Activated CD8-positive, alpha-beta memory T cell treated with anti-CD3 and anti-CD28 coated beads for 36 hours (primary cell): ENCODE data around the gene SLC15A1. TPM values are rescaled to one million over a fixed set of nuclear protein-coding genes. Genes with fewer than 3 reads are reported as not detected.

ENCODE experiments used
- CTCF ChIA-PET: fragments of 350-600 bp; sonication (Branson Sonifier 250); formaldehyde crosslinking; loops from one replicate; lab custom pipeline; 2021; ENCODE audit warnings: antibody characterized with exemption; lab: Charles Lee
- POLR2A ChIA-PET: fragments of 350-600 bp; sonication (Branson Sonifier 250); formaldehyde crosslinking; loops from one replicate; lab custom pipeline; 2021; ENCODE audit warnings: antibody characterized with exemption; lab: Charles Lee
- total RNA-seq, 2 experiments: library from RNA; stranded (reverse); gene quantifications; one replicate each; pipeline ENCODE4 v1.2.3, GENCODE V29; 2021

The SLC15A1 gene
- total RNA-seq, 2 experiments from 2014 or later: not detected

DNA sequence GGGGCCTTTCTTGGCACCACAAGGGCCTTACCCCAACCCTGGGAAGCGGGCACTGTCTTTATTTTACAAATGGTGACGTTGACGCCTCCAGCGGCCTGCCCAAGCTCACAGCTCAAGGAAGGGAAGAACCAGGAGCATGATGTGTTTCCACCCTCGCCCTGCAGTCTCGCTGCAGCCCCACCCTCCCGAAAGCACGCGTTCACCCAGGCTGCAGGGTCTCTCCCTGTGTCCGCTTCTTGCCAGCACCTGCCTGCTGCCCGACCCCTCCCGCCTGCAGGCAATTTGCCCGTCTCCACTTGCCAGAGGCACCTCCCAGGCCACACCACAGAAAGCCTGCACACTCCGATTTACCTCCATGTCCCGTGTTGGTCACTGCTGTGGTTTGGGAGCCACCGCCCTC lies 76.6 kb downstream of the SLC15A1 start:
- ChIA-PET POLR2A (no interaction called here), CTCF (no interaction called here)

DNA sequence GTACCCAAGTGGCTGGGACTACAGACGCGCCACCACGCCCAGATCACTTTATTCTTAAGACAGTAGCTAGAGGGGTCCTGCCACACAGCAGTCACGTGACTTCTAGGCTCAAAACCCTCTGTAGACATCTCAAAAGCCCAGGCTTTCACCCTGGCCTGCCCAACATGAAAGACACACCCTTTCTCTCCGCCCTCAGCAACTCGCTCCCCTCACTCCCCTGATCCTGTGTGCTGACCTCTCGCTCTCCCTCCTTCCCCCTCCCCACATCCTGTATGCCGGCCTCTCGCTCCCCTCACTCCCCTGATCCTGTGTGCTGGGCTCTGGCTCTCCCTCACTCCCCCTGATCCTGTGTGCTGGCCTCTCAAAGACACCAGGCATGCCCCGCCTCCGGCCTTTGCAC lies 77.4 kb downstream of the SLC15A1 start:
- CTCF ChIA-PET: no interaction called here

DNA sequence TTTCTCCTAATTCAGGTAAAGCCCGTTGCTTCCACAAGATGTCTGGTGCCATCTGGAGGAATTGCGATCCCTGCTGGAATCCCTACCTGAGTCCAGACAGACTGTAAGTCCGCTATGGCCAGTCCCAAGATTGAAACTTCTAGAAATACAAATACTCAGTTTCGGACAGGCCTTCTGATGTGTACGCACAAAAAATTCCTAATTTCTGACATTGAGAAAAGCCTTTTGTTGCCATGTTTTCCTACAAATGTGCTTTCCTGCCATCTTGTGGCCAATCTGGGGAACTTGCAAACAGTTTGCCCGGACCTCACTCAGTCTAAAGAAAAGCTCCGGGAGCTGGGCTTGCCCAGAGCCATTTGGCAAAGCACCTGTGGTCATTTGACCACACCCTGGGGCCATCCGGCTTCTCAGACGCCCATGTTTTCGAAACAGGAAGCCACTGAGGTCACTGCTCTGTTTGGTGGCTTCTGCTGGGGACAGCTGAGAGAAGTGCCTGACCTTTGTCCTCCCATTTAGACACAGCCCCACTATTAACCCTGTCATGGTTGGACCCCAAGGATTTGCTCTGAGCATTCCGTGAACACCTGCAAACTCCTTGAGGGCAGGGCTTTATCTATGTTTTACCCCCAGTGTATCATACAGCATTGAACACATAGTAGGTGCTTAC lies 79.4 kb downstream of the SLC15A1 start:
- POLR2A ChIA-PET: no interaction called here
- CTCF ChIA-PET: interaction anchor here (0.7 to 1.4 kb wide), 7 partner anchors 13 to 647 kb away, joined by 3 to 9 read pairs (median 3); no protein-coding TSS in a partner anchor

More for the DNA sequence above, 77.4 kb downstream of the SLC15A1 start:
- POLR2A ChIA-PET: no interaction called here

DNA sequence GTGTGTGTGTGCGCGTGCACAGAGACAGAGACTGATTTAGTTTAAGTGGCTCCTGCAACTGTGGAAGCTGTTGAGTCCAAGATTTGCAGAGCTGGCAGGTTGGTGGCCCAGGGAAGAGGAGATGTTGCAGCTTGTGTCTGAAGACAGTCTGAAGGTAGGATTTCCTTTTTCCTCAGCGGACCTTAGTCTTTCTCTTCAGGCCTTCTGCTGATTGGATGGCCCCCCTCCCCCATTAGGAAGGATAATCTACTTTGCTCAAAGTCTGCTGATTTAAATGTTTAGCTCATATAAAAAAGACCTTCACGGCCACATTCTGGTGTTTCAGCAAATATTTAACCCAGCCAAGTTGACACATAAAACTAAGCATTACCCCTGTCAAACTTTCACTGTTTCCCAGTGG lies 84.3 kb downstream of the SLC15A1 start:
- ChIA-PET CTCF (interaction anchor here (1.1 kb wide), 1 partner anchor 223 kb away, joined by 4 read pairs; no protein-coding TSS in a partner anchor), POLR2A (interaction anchor here (0.6 kb wide), 1 partner anchor 149 kb away, joined by 3 read pairs; no protein-coding TSS in a partner anchor)

GRCh38 chr13:98665638-98665995 lies 86.9 kb downstream of the SLC15A1 start:
- ChIA-PET CTCF (interaction anchor here (0.7 to 2.1 kb wide), 2 partner anchors 198 to 220 kb away, joined by 4 to 10 read pairs; no protein-coding TSS in a partner anchor), POLR2A (no interaction called here)

DNA sequence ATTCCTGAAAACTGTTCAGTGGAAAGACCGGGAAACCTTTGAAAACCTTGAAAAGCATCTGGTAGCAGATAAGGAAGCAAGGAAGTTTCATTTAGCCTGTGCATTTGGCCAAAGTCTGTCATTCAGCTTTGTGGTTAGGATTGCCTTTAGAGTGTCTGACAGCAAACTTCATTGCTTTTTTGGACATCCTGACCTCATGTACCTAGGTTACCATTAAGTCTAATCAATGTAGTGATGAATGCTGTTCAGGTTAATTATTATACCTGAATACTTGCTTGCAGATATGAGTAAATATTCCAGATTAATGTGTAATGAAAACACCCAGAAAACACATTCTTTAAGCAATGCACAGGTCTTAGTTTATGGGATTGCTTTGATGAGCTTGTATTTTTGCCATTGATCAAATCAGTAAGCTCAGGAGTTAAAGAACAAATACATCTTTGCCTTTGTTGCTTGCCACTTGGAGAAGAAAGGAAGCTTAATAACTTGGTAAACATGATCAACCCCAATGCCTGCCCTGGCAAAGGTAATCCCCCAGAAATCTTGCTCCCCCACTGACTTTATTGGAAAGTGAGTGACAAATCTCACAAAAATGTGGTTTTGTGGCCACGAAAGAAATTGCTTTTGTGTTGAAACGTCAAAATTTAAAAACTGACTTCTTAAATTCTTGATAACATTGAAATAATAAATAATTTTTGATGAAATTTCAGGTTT lies 87.4 kb downstream of the SLC15A1 start:
- CTCF ChIA-PET: interaction anchor here (0.7 to 2.1 kb wide), 3 partner anchors 12 to 219 kb away, joined by 3 to 10 read pairs (median 4); no protein-coding TSS in a partner anchor
- POLR2A ChIA-PET: no interaction called here

- POLR2A ChIA-PET: no interaction called here
- CTCF ChIA-PET: interaction anchor here (1.0 kb wide), 1 partner anchor 12 kb away, joined by 3 read pairs; no protein-coding TSS in a partner anchor
Observed at GRCh38 chr13:98664510-98664909, 88.0 kb downstream of the SLC15A1 start.

DNA sequence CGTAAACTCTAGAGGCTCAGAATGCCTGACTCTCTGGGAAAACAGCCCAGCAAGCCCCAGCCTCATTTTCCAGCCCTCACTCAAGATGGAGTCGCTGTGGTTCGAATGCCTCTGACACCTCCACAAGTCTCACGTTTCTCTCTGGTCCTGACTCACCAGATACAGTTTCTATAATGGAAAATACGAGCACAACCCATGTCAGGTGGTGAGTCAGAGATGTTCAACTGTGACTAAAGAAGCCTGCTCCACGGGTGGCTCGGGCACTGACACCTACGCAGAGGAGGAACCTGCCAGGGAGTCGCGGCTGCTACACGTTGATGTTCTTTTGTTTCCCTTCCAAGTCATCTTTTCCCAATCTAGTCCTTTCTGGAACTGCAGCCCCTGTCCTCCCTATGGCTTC lies 88.4 kb downstream of the SLC15A1 start:
- ChIA-PET CTCF (no interaction called here), POLR2A (no interaction called here)

- ChIA-PET CTCF (no interaction called here), POLR2A (no interaction called here)
Observed at GRCh38 chr13:98658131-98658530, 94.3 kb downstream of the SLC15A1 start.

GRCh38 chr13:98657506-98658085 lies 94.9 kb downstream of the SLC15A1 start:
- CTCF ChIA-PET: no interaction called here
- POLR2A ChIA-PET: no interaction called here

DNA sequence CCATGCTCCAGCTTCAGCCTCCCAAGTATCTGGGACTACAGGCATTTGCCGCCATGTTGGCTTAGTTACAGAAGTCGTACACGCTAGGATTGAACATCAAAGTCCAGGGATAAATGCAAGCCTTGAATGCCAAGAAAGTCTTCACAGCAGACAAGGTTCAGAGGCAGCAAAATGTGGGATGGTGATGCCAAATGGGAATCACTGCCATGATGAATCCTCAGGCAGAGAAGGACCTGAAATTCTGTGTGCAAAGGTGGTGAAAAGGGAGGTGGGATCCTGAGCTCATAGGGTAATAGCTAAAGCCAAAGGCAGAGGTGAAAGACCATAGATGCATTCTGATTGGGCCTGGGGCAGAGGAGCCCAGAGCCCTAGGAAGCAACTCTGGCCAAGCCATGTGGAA lies 96.2 kb downstream of the SLC15A1 start:
- POLR2A ChIA-PET: no interaction called here

DNA sequence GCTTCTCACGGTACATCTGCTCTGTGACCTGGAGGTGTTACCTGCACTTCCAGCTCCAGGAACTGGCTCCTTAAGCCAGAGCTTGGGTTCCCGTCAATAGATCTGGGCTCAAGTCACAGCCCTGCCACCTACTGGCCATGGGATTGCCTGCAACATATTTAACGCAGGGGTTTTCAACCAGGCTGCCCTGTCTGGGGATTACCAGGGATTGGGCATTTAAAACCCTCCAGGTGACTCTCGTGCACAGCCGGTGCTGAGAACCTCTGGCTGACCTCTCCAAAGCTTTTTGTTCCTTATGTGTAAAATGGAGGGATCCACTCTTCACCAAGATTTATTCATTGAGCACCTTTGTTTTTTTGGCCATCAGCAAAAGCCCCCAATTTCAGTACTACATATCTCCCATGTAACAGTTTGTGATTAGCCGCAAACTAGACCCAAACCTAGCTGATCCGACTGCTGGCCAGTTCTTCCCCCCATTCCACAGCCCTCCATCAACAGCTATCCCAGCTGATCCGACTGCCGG lies 98.9 kb downstream of the SLC15A1 start:
- ChIA-PET POLR2A (no interaction called here), CTCF (interaction anchor here (0.7 to 4.7 kb wide), 17 partner anchors 8 to 231 kb away, joined by 3 to 43 read pairs (median 4); partner anchors contain the start of gene STK24)

More for the DNA sequence above, 96.2 kb downstream of the SLC15A1 start:
- CTCF ChIA-PET: interaction anchor here (1.0 to 4.7 kb wide), 2 partner anchors 209 to 211 kb away, joined by 3 to 43 read pairs; no protein-coding TSS in a partner anchor

- ChIA-PET CTCF (interaction anchor here (0.6 to 4.7 kb wide), 19 partner anchors 12 to 1187 kb away, joined by 3 to 43 read pairs (median 4); partner anchors contain the start of gene STK24), POLR2A (no interaction called here)
Observed at GRCh38 chr13:98652721-98653462, 99.6 kb downstream of the SLC15A1 start.

DNA sequence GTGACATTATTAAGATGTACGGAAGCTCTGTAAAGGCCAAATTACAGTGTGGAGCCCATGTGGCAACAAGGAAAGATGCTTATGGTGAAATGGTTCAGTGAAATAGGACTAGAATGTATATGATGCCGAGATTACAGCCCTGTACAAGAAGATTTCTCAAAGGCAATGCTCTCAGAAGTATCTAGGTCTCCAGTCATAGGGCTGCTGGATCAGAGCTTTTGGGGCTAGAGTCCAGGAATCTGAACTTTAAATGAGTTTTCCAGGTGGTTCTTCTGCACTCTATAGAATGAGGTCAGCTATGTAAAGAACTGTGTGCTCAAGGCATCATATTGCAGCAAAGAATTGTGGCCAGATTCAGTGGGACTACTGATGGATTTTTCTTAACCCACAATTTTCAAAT lies 100.2 kb downstream of the SLC15A1 start:
- ChIA-PET CTCF (interaction anchor here (0.8 to 4.7 kb wide), 7 partner anchors 13 to 207 kb away, joined by 3 to 43 read pairs (median 4); no protein-coding TSS in a partner anchor), POLR2A (no interaction called here)

GRCh38 chr13:98651744-98652143 lies 100.7 kb downstream of the SLC15A1 start:
- POLR2A ChIA-PET: no interaction called here

GRCh38 chr13:98650396-98651107 lies 101.9 kb downstream of the SLC15A1 start:
- ChIA-PET CTCF (interaction anchor here (1.1 to 1.6 kb wide), 2 partner anchors 201 to 205 kb away, joined by 3 read pairs; no protein-coding TSS in a partner anchor), POLR2A (no interaction called here)

More at GRCh38 chr13:98651744-98652143, 100.7 kb downstream of the SLC15A1 start:
- CTCF ChIA-PET: interaction anchor here (1.6 to 4.7 kb wide), 2 partner anchors 202 to 206 kb away, joined by 3 to 43 read pairs; no protein-coding TSS in a partner anchor

- CTCF ChIA-PET: interaction anchor here (1.1 to 1.6 kb wide), 2 partner anchors 200 to 204 kb away, joined by 3 read pairs; no protein-coding TSS in a partner anchor
- POLR2A ChIA-PET: no interaction called here
Observed at GRCh38 chr13:98649861-98650260, 102.6 kb downstream of the SLC15A1 start.

GRCh38 chr13:98648686-98649085 lies 103.8 kb downstream of the SLC15A1 start:
- CTCF ChIA-PET: interaction anchor here (1.0 kb wide), 1 partner anchor 203 kb away, joined by 3 read pairs; no protein-coding TSS in a partner anchor
- POLR2A ChIA-PET: no interaction called here
